Measurements from ENCODE around the gene GRPR. TPM values are rescaled to one million over a fixed set of nuclear protein-coding genes. Genes with fewer than 3 reads are reported as not detected.

The GRPR gene
- total RNA-seq, 1 experiment from 2014 or later: 28.8 TPM

- Mint-ChIP-seq H3K4me3 (no peak overlapping the region), H3K36me3 (ENCODE audit: insufficient read depth in 1 of 3, low read depth in 3 of 3) (peaks cover 3 to 20% (median 7%) of the 10 kb centered on the region in 3 experiments; a peak in 4 of 7 replicates), H3K27me3 (ENCODE audit: low read depth) (0 out of 2 replicates have a peak, but pooled peaks cover 1% of the 10 kb centered on the region), H3K4me1 (peaks cover 9 to 13% of the 10 kb centered on the region in 2 experiments; a peak in 3 of 4 replicates), H3K27ac (no peak overlapping the region), H3K9me3 (peaks cover 5 to 12% of the 10 kb centered on the region in 2 experiments; a peak in 3 of 5 replicates)
- H2BK5ac ChIP-seq (ENCODE audit: insufficient read length, low read length): no peak overlapping the region
- peaks cover 6% of the 10 kb centered on the region for H3K9me3 ChIP-seq (ENCODE audit: control insufficient read depth, low read depth, low read length)
- no peak overlapping the region for H3K56ac ChIP-seq (ENCODE audit: insufficient read length, low read depth, low read length)
- no peak overlapping the region for H3K4ac ChIP-seq (ENCODE audit: low read depth, low read length)
- H3K9ac ChIP-seq (ENCODE audit: extremely low read depth, insufficient read length, low read length): no peak overlapping the region
- no peak overlapping the region for H4K91ac ChIP-seq (ENCODE audit: insufficient read length, low read depth, low read length)
- no peak overlapping the region for H4K8ac ChIP-seq (replicated peaks; ENCODE audit: insufficient read length, low read depth, low read length)
- H3K23ac ChIP-seq (ENCODE audit: insufficient read length, low read depth, low read length): no peak overlapping the region
- H3K23me2 ChIP-seq (ENCODE audit: insufficient read length, low read depth, low read length, poor library complexity, severe bottlenecking): no peaks in the 10 kb centered on the region
- H3T11ph ChIP-seq (ENCODE audit: low read length): no peak overlapping the region
- no peak overlapping the region for H2AK5ac ChIP-seq (ENCODE audit: insufficient read length, low read length)
- no peaks in the 10 kb centered on the region for H3K79me2 ChIP-seq (ENCODE audit: insufficient read depth, low read length)
- H2BK12ac ChIP-seq (ENCODE audit: insufficient read length, low read depth, low read length): no peak overlapping the region
- no CpG with 5 or more reads among the region's 4 CpGs for WGBS (ENCODE audit: extremely low coverage, insufficient read length, low lambda C conversion rate)
- no peak overlapping the region for H2BK15ac ChIP-seq (ENCODE audit: low read depth, low read length)
- no peak overlapping the region for H2BK120ac ChIP-seq (ENCODE audit: low read depth, low read length, poor library complexity, severe bottlenecking)
- H3K14ac ChIP-seq (ENCODE audit: insufficient read depth, low read length): no peak overlapping the region
- no peak overlapping the region for H3K27ac ChIP-seq (ENCODE audit: insufficient read length, low read depth, low read length)
- no peak overlapping the region for H4K5ac ChIP-seq (ENCODE audit: insufficient read length, low read depth, low read length)
- no peaks in the 10 kb centered on the region for H3K4me1 ChIP-seq (ENCODE audit: insufficient read depth, low read length)
- H3K79me1 ChIP-seq (ENCODE audit: insufficient read depth, low read depth, low read length, poor library complexity, severe bottlenecking): no peaks in the 10 kb centered on the region
- no peak overlapping the region for H3K18ac ChIP-seq (ENCODE audit: insufficient read length, low read depth, low read length)
- H3K4me2 ChIP-seq (ENCODE audit: insufficient read depth, insufficient read length, low read length): no peak overlapping the region
- no peak overlapping the region for H2AFZ ChIP-seq (ENCODE audit: low read length)
- no peak overlapping the region for H2BK20ac ChIP-seq (ENCODE audit: low read depth, low read length, poor library complexity, severe bottlenecking)
- TF ChIP-seq CTCF (conservative IDR thresholded peaks at IDR 0.05): no peak
- DNase-seq: no peak
- H3K27me3 ChIP-seq (ENCODE audit: insufficient read depth, low read length): no peaks in the 10 kb centered on the region
- H4K20me1 ChIP-seq (ENCODE audit: control insufficient read depth, insufficient read depth, insufficient read length): no peaks in the 10 kb centered on the region
Measured at GRCh38 chrX:16103625-16104024, 19.7 kb upstream of the GRPR start.
